ENCODE data around the gene GAS7.

- TF ChIP-seq EZH2 (IDR thresholded peaks at IDR 0.05; ENCODE audit: borderline replicate concordance) (no peak), CTCF (IDR thresholded peaks at IDR 0.05; ENCODE audit: poor library complexity) (no peak)
Measured at GRCh38 chr17:10127819-10128425, 70.5 kb downstream of the GAS7 start.
